Caco-2 (cell line): ENCODE results near the gene SWAP70. TPM values are rescaled to one million over a fixed set of nuclear protein-coding genes. Genes with fewer than 3 reads are reported as not detected.

ENCODE experiments used
- BruUV-seq: library from RNA; stranded (reverse); fragments of 400-500 nt; replicated peaks from 2 replicates; lab custom pipeline; 2021; lab: Mats Ljungman, UMichigan
- CTCF ChIA-PET: fragments of 300-600 bp; sonication (Branson Sonifier 250); formaldehyde crosslinking; loops from one replicate; lab custom pipeline; 2022; ENCODE audit warnings: antibody characterized with exemption; lab: Charles Lee
- POLR2A ChIA-PET: fragments of 300-600 bp; sonication (Branson Sonifier 250); formaldehyde crosslinking; loops from one replicate; lab custom pipeline; 2022; ENCODE audit warnings: antibody characterized with exemption; lab: Charles Lee
- DNase-seq, 2 experiments: peaks; one replicate each; pipeline versions ENCODE4 v3.0.0 to v3.0.0-alpha.2; 2020 to 2022
- H3K27me3 ChIP-seq: replicated peaks from 2 replicates; pipeline ENCODE4 v1.6.0; 2011; ENCODE audit warnings: low read length; ENCODE audit not compliant: control insufficient read depth, insufficient read depth
- H3K36me3 ChIP-seq: 2 replicates; pipeline ENCODE4 v1.5.1; 2011; ENCODE audit warnings: low read length; ENCODE audit not compliant: control insufficient read depth, insufficient read depth
- H3K4me1 ChIP-seq: fragments of 250-450 bp; sonication (Bioruptor Pico); 2 replicates; pipeline ENCODE4 v1.5.1; 2020; ENCODE audit warnings: mild to moderate bottlenecking
- H3K4me3 ChIP-seq: 2 replicates; pipeline ENCODE4 v1.5.1; 2011; ENCODE audit warnings: low read depth, mild to moderate bottlenecking, control low read depth, low read length
- H3K9me3 ChIP-seq: fragments of 250-450 bp; sonication (Bioruptor Pico); 2 replicates; pipeline ENCODE4 v1.5.1; 2020; ENCODE audit warnings: mild to moderate bottlenecking, moderate library complexity
- H3K27ac Mint-ChIP-seq: one replicate; pipeline ENCODE4 v1.8.0; 2022; ENCODE audit warnings: mixed read lengths; ENCODE audit not compliant: unreplicated experiment
- H3K27me3 Mint-ChIP-seq: one replicate; pipeline ENCODE4 v1.8.0; 2022; ENCODE audit warnings: mixed read lengths; ENCODE audit not compliant: insufficient read depth, unreplicated experiment
- H3K36me3 Mint-ChIP-seq: one replicate; pipeline ENCODE4 v1.8.0; 2022; ENCODE audit warnings: mild to moderate bottlenecking, mixed read lengths; ENCODE audit not compliant: insufficient read depth, unreplicated experiment
- H3K4me1 Mint-ChIP-seq: one replicate; pipeline ENCODE4 v1.8.0; 2022; ENCODE audit warnings: low read depth, mixed read lengths; ENCODE audit not compliant: unreplicated experiment
- H3K4me3 Mint-ChIP-seq: one replicate; pipeline ENCODE4 v1.8.0; 2022; ENCODE audit warnings: mild to moderate bottlenecking, moderate library complexity, mixed read lengths; ENCODE audit not compliant: unreplicated experiment
- H3K9me3 Mint-ChIP-seq: one replicate; pipeline ENCODE4 v1.8.0; 2022; ENCODE audit warnings: mixed read lengths; ENCODE audit not compliant: unreplicated experiment
- intact Hi-C: fragments of 100-400 bp; cut with micrococcal nuclease; formaldehyde crosslinking; loops from one replicate; pipeline ENCODE4 v1.10.0; 2022; ENCODE audit not compliant: unreplicated experiment
- total RNA-seq: library from RNA; stranded (reverse); gene quantifications from 2 replicates; pipeline ENCODE4 v1.2.3, GENCODE V29; 2022
- TF ChIP-seq, protein P1 (sequence below), 2 experiments: fragments of 200-600 bp in 1 of 2; IDR thresholded peaks; 1 replicate in 1 of 2; 2 replicates in 1 of 2; pipeline versions ENCODE4 v1.5.1 to v1.8.0; 2011 to 2022; ENCODE audit warnings: antibody characterized with exemption in 1 of 2, control low read depth in 1 of 2, inconsistent platforms in 1 of 2, low read depth in 1 of 2, low read length in 1 of 2, mild to moderate bottlenecking in 1 of 2, moderate library complexity in 1 of 2; ENCODE audit not compliant: insufficient read depth in 1 of 2, severe bottlenecking in 1 of 2, unreplicated experiment in 1 of 2

SWAP70 gene
- total RNA-seq, 1 experiment from 2014 or later = 42.4 TPM

DNA sequence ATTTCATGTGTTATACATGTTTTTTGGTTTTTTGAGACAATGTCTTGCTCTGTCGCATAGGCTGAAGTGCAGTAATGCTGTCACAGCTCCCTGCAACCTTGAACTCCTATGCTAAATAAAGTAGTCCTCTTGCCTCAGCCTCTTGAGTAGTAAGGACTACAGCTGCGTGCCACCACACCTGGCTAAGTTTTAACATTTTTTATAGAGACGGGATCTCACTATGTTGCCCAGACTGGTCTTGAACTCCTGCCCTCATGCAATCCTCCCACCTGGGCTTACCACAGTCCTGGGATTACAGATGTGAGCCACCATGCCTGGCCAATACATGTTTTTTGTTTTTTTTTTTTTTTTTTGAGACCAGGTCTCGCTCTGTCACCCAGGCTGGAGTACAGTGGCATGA is 33.9 kb downstream of the SWAP70 start:
- H3K9me3 Mint-ChIP-seq = no peaks in the 10 kb centered on the region
- Histone ChIP-seq H3K9me3 (no peaks in the 10 kb centered on the region), H3K4me3 (no peak overlapping the region), H3K4me1 (no peaks in the 10 kb centered on the region), H3K27me3 (no peaks in the 10 kb centered on the region), H3K36me3 (no peaks in the 10 kb centered on the region; the same call in 1 of the 2 replicates)
- no peaks in the 10 kb centered on the region for H3K27me3 Mint-ChIP-seq
- ChIA-PET CTCF (no interaction called here), POLR2A (no interaction called here)
- TF ChIP-seq, protein P1, sequence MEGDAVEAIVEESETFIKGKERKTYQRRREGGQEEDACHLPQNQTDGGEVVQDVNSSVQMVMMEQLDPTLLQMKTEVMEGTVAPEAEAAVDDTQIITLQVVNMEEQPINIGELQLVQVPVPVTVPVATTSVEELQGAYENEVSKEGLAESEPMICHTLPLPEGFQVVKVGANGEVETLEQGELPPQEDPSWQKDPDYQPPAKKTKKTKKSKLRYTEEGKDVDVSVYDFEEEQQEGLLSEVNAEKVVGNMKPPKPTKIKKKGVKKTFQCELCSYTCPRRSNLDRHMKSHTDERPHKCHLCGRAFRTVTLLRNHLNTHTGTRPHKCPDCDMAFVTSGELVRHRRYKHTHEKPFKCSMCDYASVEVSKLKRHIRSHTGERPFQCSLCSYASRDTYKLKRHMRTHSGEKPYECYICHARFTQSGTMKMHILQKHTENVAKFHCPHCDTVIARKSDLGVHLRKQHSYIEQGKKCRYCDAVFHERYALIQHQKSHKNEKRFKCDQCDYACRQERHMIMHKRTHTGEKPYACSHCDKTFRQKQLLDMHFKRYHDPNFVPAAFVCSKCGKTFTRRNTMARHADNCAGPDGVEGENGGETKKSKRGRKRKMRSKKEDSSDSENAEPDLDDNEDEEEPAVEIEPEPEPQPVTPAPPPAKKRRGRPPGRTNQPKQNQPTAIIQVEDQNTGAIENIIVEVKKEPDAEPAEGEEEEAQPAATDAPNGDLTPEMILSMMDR (IDR thresholded peaks at IDR 0.05; ENCODE audit: insufficient read depth in 1 of 2, low read depth in 1 of 2, low read length in 1 of 2, severe bottlenecking in 1 of 2, unreplicated experiment in 1 of 2) = no peak
- no peaks in the 10 kb centered on the region for H3K4me1 Mint-ChIP-seq
- DNase-seq = no peak
- intact Hi-C loops = no loop called here
- no peak overlapping the region for H3K4me3 Mint-ChIP-seq
- H3K27ac Mint-ChIP-seq = no peak overlapping the region
- no TSS peak for BruUV-seq
- peaks cover 25% of the 10 kb centered on the region for H3K36me3 Mint-ChIP-seq

DNA sequence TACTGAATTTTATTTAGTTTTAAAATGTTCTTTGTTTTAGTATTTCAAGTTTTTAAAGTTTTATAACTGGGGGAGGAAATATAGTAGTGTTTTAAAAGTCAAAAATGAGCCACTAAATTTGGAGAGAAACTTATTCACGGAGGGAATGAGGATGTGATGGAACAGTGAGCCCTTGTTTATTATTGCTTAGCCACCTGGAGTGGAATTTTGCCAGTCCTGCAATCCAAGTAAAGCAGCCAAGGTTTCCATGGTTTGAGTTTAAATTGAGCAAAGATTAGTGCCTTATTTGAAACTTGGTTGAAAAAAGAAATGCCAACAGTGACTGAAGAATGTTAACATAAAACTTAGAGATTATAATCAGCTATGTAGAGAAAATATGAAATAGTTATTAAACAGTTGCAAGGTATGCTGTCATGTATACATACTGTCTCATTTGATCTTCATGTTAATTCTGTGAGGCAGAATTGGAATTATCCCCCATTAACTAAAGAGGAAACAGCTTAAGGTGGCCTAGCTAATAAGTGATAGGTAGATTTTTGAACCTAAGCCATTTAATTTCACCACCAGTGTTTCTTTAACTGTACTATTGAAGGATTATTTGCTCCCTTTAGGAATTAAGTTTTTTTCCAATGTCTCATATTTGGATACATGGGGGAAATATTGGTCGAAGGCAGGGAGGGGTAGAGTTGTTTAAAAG is 36.4 kb downstream of the SWAP70 start:
- Mint-ChIP-seq H3K9me3 (no peaks in the 10 kb centered on the region), H3K27me3 (no peaks in the 10 kb centered on the region), H3K4me1 (no peaks in the 10 kb centered on the region), H3K27ac (no peak overlapping the region), H3K4me3 (no peak overlapping the region), H3K36me3 (peaks cover 19% of the 10 kb centered on the region)
- POLR2A ChIA-PET = no interaction called here
- CTCF ChIA-PET = no interaction called here
- Histone ChIP-seq H3K36me3 (no peaks in the 10 kb centered on the region), H3K9me3 (no peaks in the 10 kb centered on the region), H3K4me1 (no peaks in the 10 kb centered on the region), H3K27me3 (no peaks in the 10 kb centered on the region), H3K4me3 (no peak overlapping the region)
- TF ChIP-seq, protein P1 (IDR thresholded peaks at IDR 0.05; ENCODE audit: insufficient read depth in 1 of 2, low read depth in 1 of 2, low read length in 1 of 2, severe bottlenecking in 1 of 2, unreplicated experiment in 1 of 2) = no peak
- DNase-seq = no peak
- intact Hi-C loops = no loop called here
- no TSS peak for BruUV-seq

DNA sequence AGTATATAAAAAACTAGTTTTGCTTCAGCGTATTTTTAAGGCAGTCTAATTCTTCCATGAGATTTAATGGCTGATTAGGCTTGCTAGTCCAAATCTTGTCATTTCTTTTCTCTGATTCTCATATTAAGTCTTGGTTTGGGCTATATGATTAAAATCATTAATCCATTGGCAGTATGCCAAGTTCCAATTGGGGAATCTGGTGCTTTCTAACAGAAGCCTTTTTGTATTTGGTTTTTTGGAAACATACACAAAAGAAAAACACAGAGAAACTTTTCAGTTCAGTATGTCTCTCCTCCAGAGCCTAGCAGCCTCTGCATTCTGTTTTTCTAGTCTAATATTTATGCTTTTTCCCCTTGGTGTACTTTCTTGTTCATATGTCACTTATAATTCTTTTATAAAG is 37.9 kb downstream of the SWAP70 start:
- H3K27me3 Mint-ChIP-seq = no peaks in the 10 kb centered on the region
- Histone ChIP-seq H3K9me3 (no peaks in the 10 kb centered on the region), H3K36me3 (no peaks in the 10 kb centered on the region), H3K4me1 (no peaks in the 10 kb centered on the region), H3K27me3 (no peaks in the 10 kb centered on the region), H3K4me3 (no peak overlapping the region)
- no peak overlapping the region for H3K4me3 Mint-ChIP-seq
- peaks cover 11% of the 10 kb centered on the region for H3K36me3 Mint-ChIP-seq
- ChIA-PET POLR2A (no interaction called here), CTCF (no interaction called here)
- TF ChIP-seq, protein P1 (IDR thresholded peaks at IDR 0.05; ENCODE audit: insufficient read depth in 1 of 2, low read depth in 1 of 2, low read length in 1 of 2, severe bottlenecking in 1 of 2, unreplicated experiment in 1 of 2) = no peak
- intact Hi-C loops = no loop called here
- no TSS peak for BruUV-seq
- H3K4me1 Mint-ChIP-seq = no peaks in the 10 kb centered on the region
- DNase-seq = no peak
- no peaks in the 10 kb centered on the region for H3K9me3 Mint-ChIP-seq
- peak overlapping the region; percentile 65 for H3K27ac Mint-ChIP-seq
